Measurements from ENCODE around the gene KMT2D. TPM values are rescaled to one million over a fixed set of nuclear protein-coding genes. Genes with fewer than 3 reads are reported as not detected.

Gene KMT2D
- total RNA-seq, 2 experiments from 2014 or later, result 41.8 to 129 TPM

GRCh38 chr12:49021292-49021915 lies 39.2 kb downstream of the KMT2D start:
- intact Hi-C loops (cut with micrococcal nuclease; ENCODE audit: unreplicated experiment), result no loop called here
- H3K27ac ChIP-seq (ENCODE audit: low read depth, low read length, poor library complexity, severe bottlenecking), result no peak overlapping the region
- ChIA-PET POLR2A (interaction anchor here (1.2 kb wide), 1 partner anchor 18 kb away, joined by 7 read pairs; no protein-coding TSS in a partner anchor), CTCF (ENCODE audit: unreplicated experiment) (interaction anchor here (0.5 kb wide), 1 partner anchor 64 kb away, joined by 15 read pairs; the partner anchor contains the start of gene ARF3)
- no peak overlapping the region for H3K4me2 ChIP-seq (ENCODE audit: low read length)
- H3K4me1 ChIP-seq (ENCODE audit: insufficient read depth, low read length, poor library complexity, severe bottlenecking), result peaks cover 24% of the 10 kb centered on the region
- no peaks in the 10 kb centered on the region for H3K9me3 ChIP-seq (ENCODE audit: low read length)
- TF ChIP-seq, protein P1, sequence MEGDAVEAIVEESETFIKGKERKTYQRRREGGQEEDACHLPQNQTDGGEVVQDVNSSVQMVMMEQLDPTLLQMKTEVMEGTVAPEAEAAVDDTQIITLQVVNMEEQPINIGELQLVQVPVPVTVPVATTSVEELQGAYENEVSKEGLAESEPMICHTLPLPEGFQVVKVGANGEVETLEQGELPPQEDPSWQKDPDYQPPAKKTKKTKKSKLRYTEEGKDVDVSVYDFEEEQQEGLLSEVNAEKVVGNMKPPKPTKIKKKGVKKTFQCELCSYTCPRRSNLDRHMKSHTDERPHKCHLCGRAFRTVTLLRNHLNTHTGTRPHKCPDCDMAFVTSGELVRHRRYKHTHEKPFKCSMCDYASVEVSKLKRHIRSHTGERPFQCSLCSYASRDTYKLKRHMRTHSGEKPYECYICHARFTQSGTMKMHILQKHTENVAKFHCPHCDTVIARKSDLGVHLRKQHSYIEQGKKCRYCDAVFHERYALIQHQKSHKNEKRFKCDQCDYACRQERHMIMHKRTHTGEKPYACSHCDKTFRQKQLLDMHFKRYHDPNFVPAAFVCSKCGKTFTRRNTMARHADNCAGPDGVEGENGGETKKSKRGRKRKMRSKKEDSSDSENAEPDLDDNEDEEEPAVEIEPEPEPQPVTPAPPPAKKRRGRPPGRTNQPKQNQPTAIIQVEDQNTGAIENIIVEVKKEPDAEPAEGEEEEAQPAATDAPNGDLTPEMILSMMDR (conservative IDR thresholded peaks at IDR 0.05; ENCODE audit: low read length), result no peak
- no peak for TF ChIP-seq EZH2phosphoT487 (IDR thresholded peaks at IDR 0.05; ENCODE audit: borderline replicate concordance, low read depth, low read length)
- TSS peak; percentile 59 for BruUV-seq (replicated peaks)
- H3K79me2 ChIP-seq (ENCODE audit: insufficient read depth, low read depth, low read length), result peaks cover 6% of the 10 kb centered on the region; the same call in 1 of the 2 replicates
- no peak overlapping the region for H2AFZ ChIP-seq (ENCODE audit: low read length)
- no peak for DNase-seq (ENCODE audit: low spot score)
- H4K20me1 ChIP-seq (ENCODE audit: insufficient read depth, low read length), result no peaks in the 10 kb centered on the region
- H3K36me3 ChIP-seq (ENCODE audit: insufficient read depth, low read length), result peaks cover 61% of the 10 kb centered on the region
- H3K4me3 ChIP-seq (ENCODE audit: low read depth, low read length, poor library complexity, severe bottlenecking), result no peak overlapping the region
- H3K9me2 ChIP-seq (ENCODE audit: insufficient read depth, low read length), result no peaks in the 10 kb centered on the region

GRCh38 chr12:49020441-49020840 lies 40.2 kb downstream of the KMT2D start:
- H3K9me2 ChIP-seq (ENCODE audit: insufficient read depth, low read length), result no peaks in the 10 kb centered on the region
- no peaks in the 10 kb centered on the region for H3K9me3 ChIP-seq (ENCODE audit: low read length)
- H3K36me3 ChIP-seq (ENCODE audit: insufficient read depth, low read length), result peaks cover 53% of the 10 kb centered on the region
- H3K4me3 ChIP-seq (ENCODE audit: low read depth, low read length, poor library complexity, severe bottlenecking), result no peak overlapping the region
- no peak overlapping the region for H3K27ac ChIP-seq (ENCODE audit: low read depth, low read length, poor library complexity, severe bottlenecking)
- intact Hi-C loops (cut with micrococcal nuclease; ENCODE audit: unreplicated experiment), result no loop called here
- CTCF ChIA-PET (ENCODE audit: unreplicated experiment), result interaction anchor here (0.5 to 1.1 kb wide), 7 partner anchors 11 to 347 kb away, joined by 3 to 16 read pairs (median 4); no protein-coding TSS in a partner anchor
- BruUV-seq (replicated peaks), result no TSS peak
- no peaks in the 10 kb centered on the region for H4K20me1 ChIP-seq (ENCODE audit: insufficient read depth, low read length)
- DNase-seq (ENCODE audit: low spot score), result no peak
- H3K4me1 ChIP-seq (ENCODE audit: insufficient read depth, low read length, poor library complexity, severe bottlenecking), result peaks cover 24% of the 10 kb centered on the region
- H3K79me2 ChIP-seq (ENCODE audit: insufficient read depth, low read depth, low read length), result peaks cover 6% of the 10 kb centered on the region; the same call in 1 of the 2 replicates
- TF ChIP-seq, protein P1 (conservative IDR thresholded peaks at IDR 0.05; ENCODE audit: low read length), result no peak
- TF ChIP-seq EZH2phosphoT487 (IDR thresholded peaks at IDR 0.05; ENCODE audit: borderline replicate concordance, low read depth, low read length), result no peak
- POLR2A ChIA-PET, result interaction anchor here (0.6 to 1.6 kb wide), 5 partner anchors 9 to 1064 kb away, joined by 3 to 7 read pairs (median 4); partner anchors contain the start of gene SMARCD1
- H3K4me2 ChIP-seq (ENCODE audit: low read length), result no peak overlapping the region
- H2AFZ ChIP-seq (ENCODE audit: low read length), result no peak overlapping the region
